ENCODE data around the gene HMGN5.

DNA sequence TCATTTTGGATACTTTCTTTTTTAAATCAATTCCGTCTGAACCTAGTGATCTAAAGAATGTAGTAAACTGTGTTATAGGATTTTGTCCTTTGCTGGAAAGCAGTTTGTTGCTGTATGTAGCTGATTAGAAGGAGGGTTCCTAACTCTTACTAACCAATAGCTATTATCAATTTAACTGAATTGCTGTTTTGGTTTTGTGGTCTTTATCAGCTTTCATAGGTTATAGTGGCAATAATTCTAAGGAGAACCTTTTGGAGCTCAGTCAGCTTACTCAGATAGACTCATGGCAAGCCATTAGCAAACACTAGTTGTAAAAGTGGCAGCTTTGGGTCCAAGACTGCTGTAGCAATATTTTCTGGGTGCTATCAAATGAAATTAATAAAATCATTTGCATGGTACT, 29.8 kb upstream of the HMGN5 start:
- TF ChIP-seq, protein P1, sequence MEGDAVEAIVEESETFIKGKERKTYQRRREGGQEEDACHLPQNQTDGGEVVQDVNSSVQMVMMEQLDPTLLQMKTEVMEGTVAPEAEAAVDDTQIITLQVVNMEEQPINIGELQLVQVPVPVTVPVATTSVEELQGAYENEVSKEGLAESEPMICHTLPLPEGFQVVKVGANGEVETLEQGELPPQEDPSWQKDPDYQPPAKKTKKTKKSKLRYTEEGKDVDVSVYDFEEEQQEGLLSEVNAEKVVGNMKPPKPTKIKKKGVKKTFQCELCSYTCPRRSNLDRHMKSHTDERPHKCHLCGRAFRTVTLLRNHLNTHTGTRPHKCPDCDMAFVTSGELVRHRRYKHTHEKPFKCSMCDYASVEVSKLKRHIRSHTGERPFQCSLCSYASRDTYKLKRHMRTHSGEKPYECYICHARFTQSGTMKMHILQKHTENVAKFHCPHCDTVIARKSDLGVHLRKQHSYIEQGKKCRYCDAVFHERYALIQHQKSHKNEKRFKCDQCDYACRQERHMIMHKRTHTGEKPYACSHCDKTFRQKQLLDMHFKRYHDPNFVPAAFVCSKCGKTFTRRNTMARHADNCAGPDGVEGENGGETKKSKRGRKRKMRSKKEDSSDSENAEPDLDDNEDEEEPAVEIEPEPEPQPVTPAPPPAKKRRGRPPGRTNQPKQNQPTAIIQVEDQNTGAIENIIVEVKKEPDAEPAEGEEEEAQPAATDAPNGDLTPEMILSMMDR (conservative IDR thresholded peaks at IDR 0.05): no peak
- TF ChIP-seq ZFX (IDR thresholded peaks at IDR 0.05): no peak

Data from C4-2B (cell line).